Measurements from ENCODE around the gene RETSAT.
A peak's percentile ranks its signal among the peaks of the same experiment; 100 is the strongest.
"Not testable (repeated sequence)": the region's sequence is repeated elsewhere in the genome, so short reads cannot be mapped to it uniquely, and the experiment has no call there.

RETSAT gene

GRCh38 chr2:85341269-85342029 is 12.9 kb downstream of the RETSAT start:
- no peak for DNase-seq
- intact Hi-C loops (cut with DNase I) = no loop called here

GRCh38 chr2:85340034-85340892 is 14.1 kb downstream of the RETSAT start:
- intact Hi-C loops (cut with DNase I) = no loop called here
- DNase-seq = no peak

GRCh38 chr2:85334928-85335327 is 19.4 kb downstream of the RETSAT start:
- DNase-seq = no peak
- intact Hi-C loops (cut with DNase I) = no loop called here

GRCh38 chr2:85333877-85334276 is 20.5 kb downstream of the RETSAT start:
- intact Hi-C loops (cut with DNase I); DNase-seq: not testable (repeated sequence)

GRCh38 chr2:85330839-85331636 is 23.3 kb downstream of the RETSAT start:
- no peak for DNase-seq
- intact Hi-C loops (cut with DNase I) = no loop called here

- intact Hi-C loops (cut with DNase I) = loop anchor here (10.0 kb wide), 1 partner anchor 225 kb away; no protein-coding TSS in a partner anchor
- not testable (repeated sequence) for DNase-seq
These were observed 24.6 kb downstream of the RETSAT start for GRCh38 chr2:85329701-85330100.

- intact Hi-C loops (cut with DNase I) = loop anchor here (10.0 kb wide), 1 partner anchor 226 kb away; no protein-coding TSS in a partner anchor
- no peak for DNase-seq
These were observed 25.1 kb downstream of the RETSAT start for GRCh38 chr2:85329181-85329651.

- intact Hi-C loops (cut with DNase I) = loop anchor here (1.0 to 10.0 kb wide), 2 partner anchors 26 to 227 kb away; partner anchors contain the start of genes ELMOD3 and RETSAT
These were observed 26.3 kb downstream of the RETSAT start, which contains the start of gene TGOLN2 for GRCh38 chr2:85327822-85328617. TGOLN2 (minus strand) TSS chr2:85327989; CDS start chr2:85327962, 27 bp downstream.

GRCh38 chr2:85327160-85327821 is 27.0 kb downstream of the RETSAT start:
- peak in 36 of 42 donors; percentile 6 to 65 (median 39) for DNase-seq
- intact Hi-C loops (cut with DNase I) = loop anchor here (10.0 kb wide), 1 partner anchor 228 kb away; no protein-coding TSS in a partner anchor

More at GRCh38 chr2:85327822-85328617, 26.3 kb downstream of the RETSAT start, which contains the start of gene TGOLN2:
- DNase-seq = peak; percentile 75 to 97 (median 92)

GRCh38 chr2:85326406-85327159 is 27.7 kb downstream of the RETSAT start:
- intact Hi-C loops (cut with DNase I) = loop anchor here (10.0 kb wide), 1 partner anchor 228 kb away; no protein-coding TSS in a partner anchor
- peak in 2 of 42 donors; percentile 17 to 38 for DNase-seq

- no peak for DNase-seq
- intact Hi-C loops (cut with DNase I) = loop anchor here (10.0 kb wide), 1 partner anchor 229 kb away; no protein-coding TSS in a partner anchor
These were observed 28.9 kb downstream of the RETSAT start for GRCh38 chr2:85325466-85325811.

GRCh38 chr2:85324639-85325465 is 29.5 kb downstream of the RETSAT start:
- DNase-seq = peak in 1 of 42 donors; percentile 13
- intact Hi-C loops (cut with DNase I) = loop anchor here (10.0 kb wide), 1 partner anchor 230 kb away; no protein-coding TSS in a partner anchor

GRCh38 chr2:85323988-85324367 is 30.4 kb downstream of the RETSAT start:
- intact Hi-C loops (cut with DNase I) = loop anchor here (10.0 kb wide), 1 partner anchor 231 kb away; no protein-coding TSS in a partner anchor
- DNase-seq = peak in 1 of 42 donors; percentile 15

GRCh38 chr2:85323351-85323987 is 30.9 kb downstream of the RETSAT start:
- intact Hi-C loops (cut with DNase I) = loop anchor here (10.0 kb wide), 1 partner anchor 231 kb away; no protein-coding TSS in a partner anchor
- DNase-seq = peak in 1 of 42 donors; percentile 18

GRCh38 chr2:85319796-85320195 is 34.5 kb downstream of the RETSAT start:
- DNase-seq = peak in 1 of 42 donors; percentile 19
- intact Hi-C loops (cut with DNase I) = loop anchor here (10.0 kb wide), 1 partner anchor 235 kb away; no protein-coding TSS in a partner anchor
